MV-4-11 (cell line): Measurements from ENCODE around the gene SDC1.
A peak's percentile ranks its signal among the peaks of the same experiment; 100 is the strongest.

Source experiments
- DNase-seq: peaks from one replicate; lab custom pipeline; 2025; lab: John Stamatoyannopoulos, UW

The SDC1 gene

GRCh38 chr2:20213651-20214565, 11.0 kb downstream of the SDC1 start:
- no peak for DNase-seq

- no peak for DNase-seq
Observed at GRCh38 chr2:20212871-20213503, 11.9 kb downstream of the SDC1 start.

- DNase-seq = no peak
Observed at GRCh38 chr2:20212459-20212870, 12.5 kb downstream of the SDC1 start.

GRCh38 chr2:20211860-20212458, 13.0 kb downstream of the SDC1 start:
- no peak for DNase-seq

- no peak for DNase-seq
Observed at GRCh38 chr2:20211420-20211819, 13.5 kb downstream of the SDC1 start.

GRCh38 chr2:20210462-20210861, 14.5 kb downstream of the SDC1 start:
- no peak for DNase-seq

GRCh38 chr2:20209373-20210109, 15.4 kb downstream of the SDC1 start:
- DNase-seq = no peak

- no peak for DNase-seq
Observed at GRCh38 chr2:20208476-20208859, 16.5 kb downstream of the SDC1 start.

- DNase-seq = peak; percentile 39
Observed at GRCh38 chr2:20207051-20207450, 17.9 kb downstream of the SDC1 start.

- no peak for DNase-seq
Observed at GRCh38 chr2:20205915-20206524, 18.9 kb downstream of the SDC1 start.

- no peak for DNase-seq
Observed at GRCh38 chr2:20205069-20205468, 19.9 kb downstream of the SDC1 start.

- DNase-seq = no peak
Observed at GRCh38 chr2:20203521-20204225, 21.3 kb downstream of the SDC1 start.

- no peak for DNase-seq
Observed at GRCh38 chr2:20203072-20203471, 21.9 kb downstream of the SDC1 start.

- DNase-seq = no peak
Observed at GRCh38 chr2:20201671-20202070, 23.3 kb downstream of the SDC1 start.

GRCh38 chr2:20200697-20201555, 24.0 kb downstream of the SDC1 start:
- no peak for DNase-seq

- no peak for DNase-seq
Observed at GRCh38 chr2:20199633-20200270, 25.2 kb downstream of the SDC1 start.

- no peak for DNase-seq
Observed at GRCh38 chr2:20198796-20199632, 25.9 kb downstream of the SDC1 start.

GRCh38 chr2:20198001-20198400, 26.9 kb downstream of the SDC1 start:
- no peak for DNase-seq

- DNase-seq = no peak
Observed at GRCh38 chr2:20197192-20197591, 27.7 kb downstream of the SDC1 start.
